Esophagus muscularis mucosa (tissue), 4 donors: ENCODE data around the gene SMAP1. TPM values are rescaled to one million over a fixed set of nuclear protein-coding genes. Genes with fewer than 3 reads are reported as not detected.
A peak's percentile ranks its signal among the peaks of the same experiment; 100 is the strongest.

Source experiments
- DNase-seq: peaks from one replicate; pipeline ENCODE4 v3.0.0-alpha.2; 2017; ENCODE audit errors: extremely low spot score
- H3K27ac ChIP-seq, 4 donors: fragments of 200-600 bp; sonication (generic); replicated peaks in 1 of 4; 1 replicate in 3 of 4; 2 replicates in 1 of 4; pipeline ENCODE4 v1.5.1; 2016 to 2019; ENCODE audit warnings: mild to moderate bottlenecking in 1 of 4
- H3K27me3 ChIP-seq, 4 donors: fragments of 200-600 bp; sonication (generic); one replicate each; pipeline versions ENCODE4 v1.5.1 to v1.6.0; 2016 to 2019
- H3K36me3 ChIP-seq, 4 donors: fragments of 200-600 bp; sonication (generic); one replicate each; pipeline ENCODE4 v1.5.1; 2016 to 2019
- H3K4me1 ChIP-seq, 4 donors: fragments of 200-600 bp; sonication (generic); one replicate each; pipeline ENCODE4 v1.5.1; 2016 to 2019
- H3K4me3 ChIP-seq, 4 donors: fragments of 200-600 bp; sonication (generic); 1 replicate in 2 of 4; 2 replicates in 2 of 4; pipeline ENCODE4 v1.5.1; 2016 to 2019; ENCODE audit warnings: mild to moderate bottlenecking in 4 of 4, moderate library complexity in 1 of 4
- H3K9me3 ChIP-seq, 4 donors: fragments of 200-600 bp; sonication (generic); 1 replicate in 3 of 4; 2 replicates in 1 of 4; pipeline ENCODE4 v1.5.1; 2016 to 2019
- CTCF ChIP-seq, 3 experiments: fragments of 200-600 bp in 2 of 3; fragments of 450-650 bp in 1 of 3; sonication (generic) in 2 of 3; IDR thresholded peaks; one replicate each; pipeline ENCODE4 v1.5.1; 2017 to 2019; ENCODE audit warnings: antibody characterized with exemption in 3 of 3, mild to moderate bottlenecking in 2 of 3, moderate library complexity in 1 of 3
- EP300 ChIP-seq: sonication (generic); formaldehyde crosslinking; IDR thresholded peaks from one replicate; pipeline ENCODE4 v1.6.1; 2017; ENCODE audit warnings: antibody characterized with exemption
- POLR2A ChIP-seq: fragments of 450-650 bp; IDR thresholded peaks from one replicate; pipeline ENCODE4 v1.6.1; 2017; ENCODE audit warnings: antibody characterized with exemption, moderate library complexity, mild to moderate bottlenecking, low read depth
- POLR2AphosphoS5 ChIP-seq, 2 donors: sonication (generic); formaldehyde crosslinking; IDR thresholded peaks; one replicate each; pipeline ENCODE4 v1.6.1; 2017; ENCODE audit warnings: antibody characterized with exemption in 2 of 2
- WGBS: methylation state at CpG from one replicate; pipeline ENCODE4 v1.1.5; 2018; 5-methylcytosine and 5-hydroxymethylcytosine counted together
- intact Hi-C: fragments of 100-400 bp; cut with DNase I; formaldehyde crosslinking; loops from one replicate; pipeline ENCODE4 v1.15.1; 2023
- total RNA-seq, 4 donors: library from RNA; depleted of rRNA; stranded (reverse); fragments of >200 nt; gene quantifications; one replicate each; pipeline versions ENCODE4 v1.1.0 to v1.2.1, GENCODE V29; 2016

Gene SMAP1
- total RNA-seq, 4 donors from 2014 or later, result 23.7 to 33.1 (median 29.5) TPM

GRCh38 chr6:70651326-70651905, 16.3 kb upstream of the SMAP1 start:
- no peaks in the 10 kb centered on the region for H3K9me3 ChIP-seq
- H3K4me1 ChIP-seq, result no peaks in the 10 kb centered on the region
- intact Hi-C loops, result no loop called here
- TF ChIP-seq POLR2AphosphoS5 (IDR thresholded peaks at IDR 0.05), result no peak
- TF ChIP-seq CTCF (IDR thresholded peaks at IDR 0.05), result no peak
- TF ChIP-seq POLR2A, result no peak
- no peak for TF ChIP-seq EP300
- H3K27ac ChIP-seq, result no peak overlapping the region
- H3K4me3 ChIP-seq, result no peak overlapping the region
- H3K27me3 ChIP-seq, result no peaks in the 10 kb centered on the region
- DNase-seq, result no peak
- WGBS, result 81% methylated on average over 3 of the region's 3 CpGs
- H3K36me3 ChIP-seq, result no peaks in the 10 kb centered on the region

GRCh38 chr6:70652216-70652615, 15.5 kb upstream of the SMAP1 start:
- no peaks in the 10 kb centered on the region for H3K9me3 ChIP-seq
- DNase-seq, result no peak
- intact Hi-C loops, result no loop called here
- no peaks in the 10 kb centered on the region for H3K27me3 ChIP-seq
- no peaks in the 10 kb centered on the region for H3K4me1 ChIP-seq
- no peaks in the 10 kb centered on the region for H3K36me3 ChIP-seq
- TF ChIP-seq EP300, result no peak
- TF ChIP-seq POLR2A, result no peak
- TF ChIP-seq POLR2AphosphoS5 (IDR thresholded peaks at IDR 0.05), result no peak
- TF ChIP-seq CTCF (IDR thresholded peaks at IDR 0.05), result no peak
- H3K27ac ChIP-seq, result no peak overlapping the region
- 100% methylated on average over 1 of the region's 1 CpG for WGBS
- H3K4me3 ChIP-seq, result no peak overlapping the region

- no peaks in the 10 kb centered on the region for H3K4me1 ChIP-seq
- no peaks in the 10 kb centered on the region for H3K36me3 ChIP-seq
- no peak overlapping the region for H3K27ac ChIP-seq
- no peak for DNase-seq
- no peak for TF ChIP-seq CTCF (IDR thresholded peaks at IDR 0.05)
- TF ChIP-seq POLR2AphosphoS5 (IDR thresholded peaks at IDR 0.05), result no peak
- TF ChIP-seq POLR2A, result no peak
- no peak for TF ChIP-seq EP300
- no peaks in the 10 kb centered on the region for H3K27me3 ChIP-seq
- no peaks in the 10 kb centered on the region for H3K9me3 ChIP-seq
- intact Hi-C loops, result no loop called here
- H3K4me3 ChIP-seq, result no peak overlapping the region
- WGBS, result 79% methylated on average over 3 of the region's 3 CpGs
Measured at GRCh38 chr6:70657706-70658105, 10.0 kb upstream of the SMAP1 start.

GRCh38 chr6:70663881-70664466, 3.7 kb upstream of the SMAP1 start:
- Histone ChIP-seq H3K9me3 (no peaks in the 10 kb centered on the region), H3K4me1 (peaks cover 6 to 19% (median 14%) of the 10 kb centered on the region in 4 donors), H3K27me3 (no peaks in the 10 kb centered on the region), H3K36me3 (no peaks in the 10 kb centered on the region), H3K27ac (no peak overlapping the region), H3K4me3 (no peak overlapping the region)
- peak; percentile 78 for DNase-seq
- intact Hi-C loops, result loop anchor here (10.0 kb wide), 1 partner anchor 249 kb away; the partner anchor contains the start of gene FAM135A
- TF ChIP-seq EP300 (no peak), POLR2AphosphoS5 (IDR thresholded peaks at IDR 0.05) (no peak), POLR2A (no peak), CTCF (IDR thresholded peaks at IDR 0.05) (no peak)
- 84% methylated on average over 6 of the region's 6 CpGs for WGBS
